GM12875 (cell line): Measurements from ENCODE around the gene CD3E.

Experiments used
- H3K4me3 ChIP-seq: one replicate; pipeline ENCODE4 v1.5.1; 2011; ENCODE audit warnings: low read depth, low read length, control low read depth
- CTCF ChIP-seq: IDR thresholded peaks from 2 replicates; pipeline ENCODE4 v1.5.1; 2011; ENCODE audit warnings: low read depth, mild to moderate bottlenecking, control low read depth, inconsistent platforms, low read length, moderate library complexity, borderline replicate concordance; ENCODE audit not compliant: insufficient read depth

Gene CD3E

GRCh38 chr11:118322721-118323120, 18.2 kb downstream of the CD3E start:
- H3K4me3 ChIP-seq: no peak overlapping the region
- TF ChIP-seq CTCF: no peak

- H3K4me3 ChIP-seq: no peak overlapping the region
- TF ChIP-seq CTCF: no peak
These were observed 20.8 kb downstream of the CD3E start for GRCh38 chr11:118325283-118325682.

GRCh38 chr11:118328745-118329144, 24.2 kb downstream of the CD3E start:
- no peak overlapping the region for H3K4me3 ChIP-seq
- no peak for TF ChIP-seq CTCF

- no peak for TF ChIP-seq CTCF
- H3K4me3 ChIP-seq: no peak overlapping the region
These were observed 30.2 kb downstream of the CD3E start for GRCh38 chr11:118334745-118335144.

- TF ChIP-seq CTCF: no peak
- no peak overlapping the region for H3K4me3 ChIP-seq
These were observed 34.1 kb downstream of the CD3E start for GRCh38 chr11:118338637-118339061.

GRCh38 chr11:118339281-118339961, 34.9 kb downstream of the CD3E start:
- no peak for TF ChIP-seq CTCF
- H3K4me3 ChIP-seq: no peak overlapping the region

GRCh38 chr11:118340449-118340848, 35.9 kb downstream of the CD3E start:
- H3K4me3 ChIP-seq: no peak overlapping the region
- TF ChIP-seq CTCF: no peak
